NCI-H2196 treated with DMSO at 0.1 percent for 48 hours (cell line): ENCODE results near the gene ZGLP1.

Experiments
- DNase-seq: peaks from one replicate; lab custom pipeline; 2025; ENCODE audit not compliant: unreplicated experiment; lab: John Stamatoyannopoulos, UW

Gene ZGLP1

GRCh38 chr19:10255358-10255757 lies 54.3 kb downstream of the ZGLP1 start:
- DNase-seq = no peak
